Measurements from ENCODE around the gene MAN1A1.

Gene MAN1A1

GRCh38 chr6:119189498-119189897 lies 160.1 kb downstream of the MAN1A1 start:
- DNase-seq (ENCODE audit: extremely low read depth, low read depth): no peak
- H3K4me3 ChIP-seq (replicated peaks; ENCODE audit: low read depth, low read length): no peak overlapping the region
- TF ChIP-seq, protein P1, sequence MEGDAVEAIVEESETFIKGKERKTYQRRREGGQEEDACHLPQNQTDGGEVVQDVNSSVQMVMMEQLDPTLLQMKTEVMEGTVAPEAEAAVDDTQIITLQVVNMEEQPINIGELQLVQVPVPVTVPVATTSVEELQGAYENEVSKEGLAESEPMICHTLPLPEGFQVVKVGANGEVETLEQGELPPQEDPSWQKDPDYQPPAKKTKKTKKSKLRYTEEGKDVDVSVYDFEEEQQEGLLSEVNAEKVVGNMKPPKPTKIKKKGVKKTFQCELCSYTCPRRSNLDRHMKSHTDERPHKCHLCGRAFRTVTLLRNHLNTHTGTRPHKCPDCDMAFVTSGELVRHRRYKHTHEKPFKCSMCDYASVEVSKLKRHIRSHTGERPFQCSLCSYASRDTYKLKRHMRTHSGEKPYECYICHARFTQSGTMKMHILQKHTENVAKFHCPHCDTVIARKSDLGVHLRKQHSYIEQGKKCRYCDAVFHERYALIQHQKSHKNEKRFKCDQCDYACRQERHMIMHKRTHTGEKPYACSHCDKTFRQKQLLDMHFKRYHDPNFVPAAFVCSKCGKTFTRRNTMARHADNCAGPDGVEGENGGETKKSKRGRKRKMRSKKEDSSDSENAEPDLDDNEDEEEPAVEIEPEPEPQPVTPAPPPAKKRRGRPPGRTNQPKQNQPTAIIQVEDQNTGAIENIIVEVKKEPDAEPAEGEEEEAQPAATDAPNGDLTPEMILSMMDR (IDR thresholded peaks at IDR 0.05; ENCODE audit: low read depth, low read length, missing control alignments): no peak

DNA sequence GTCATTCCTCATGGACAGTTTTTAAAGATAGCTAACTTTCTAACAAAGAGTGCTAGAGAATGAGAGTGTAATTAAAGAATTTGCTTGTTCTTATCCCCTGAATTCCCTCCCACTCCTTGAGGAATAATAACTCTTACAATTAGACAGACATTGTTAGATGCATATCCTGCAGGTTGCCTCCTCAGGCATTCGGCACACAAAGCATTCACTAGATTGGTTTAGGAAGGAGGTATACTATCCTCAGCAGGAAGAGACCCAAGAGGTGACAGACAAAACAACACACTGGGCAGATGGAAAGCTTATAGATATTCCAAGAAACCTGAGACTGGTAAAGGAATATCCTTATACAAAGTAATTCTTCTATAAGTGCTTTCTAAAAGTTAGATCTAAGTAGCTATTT lies 162.0 kb downstream of the MAN1A1 start:
- TF ChIP-seq, protein P1 (IDR thresholded peaks at IDR 0.05; ENCODE audit: low read depth, low read length, missing control alignments): no peak
- H3K4me3 ChIP-seq (replicated peaks; ENCODE audit: low read depth, low read length): no peak overlapping the region
- no peak for DNase-seq (ENCODE audit: extremely low read depth, low read depth)

GRCh38 chr6:119186490-119186889 lies 163.1 kb downstream of the MAN1A1 start:
- H3K4me3 ChIP-seq (replicated peaks; ENCODE audit: low read depth, low read length): no peak overlapping the region
- DNase-seq (ENCODE audit: extremely low read depth, low read depth): no peak
- TF ChIP-seq, protein P1 (IDR thresholded peaks at IDR 0.05; ENCODE audit: low read depth, low read length, missing control alignments): no peak

DNA sequence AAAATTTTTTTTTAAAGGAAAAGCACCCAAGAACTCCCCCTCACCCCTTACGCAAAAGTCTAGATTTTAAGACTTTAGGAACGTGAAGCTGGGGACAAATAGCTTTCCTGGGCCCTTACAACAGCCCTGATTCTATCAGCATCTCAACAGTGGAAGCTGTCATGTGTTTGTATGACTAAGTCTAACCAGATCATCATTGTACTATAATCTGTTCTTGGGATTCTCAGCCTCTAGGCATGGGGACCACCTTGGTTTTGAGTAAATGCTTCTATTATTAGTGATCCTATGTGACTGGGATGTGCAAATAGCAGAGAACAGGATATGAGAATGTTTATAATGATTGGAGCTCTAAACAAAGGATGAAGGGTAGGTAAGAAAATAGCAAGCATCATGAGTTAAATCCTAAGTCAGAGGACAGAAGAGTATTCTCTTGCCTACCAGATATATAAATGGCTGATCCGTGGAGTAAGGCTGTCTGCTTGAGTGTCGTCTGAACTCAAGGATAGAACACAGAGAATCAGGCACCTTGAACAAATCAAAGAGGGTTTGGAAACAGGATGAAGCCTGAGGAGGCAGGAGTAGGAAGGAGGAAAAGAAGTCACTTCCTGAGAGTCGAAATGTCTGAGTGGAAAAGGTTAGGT lies 165.4 kb downstream of the MAN1A1 start:
- H3K4me3 ChIP-seq (replicated peaks; ENCODE audit: low read depth, low read length): no peak overlapping the region
- no peak for DNase-seq (ENCODE audit: extremely low read depth, low read depth)
- TF ChIP-seq, protein P1 (IDR thresholded peaks at IDR 0.05; ENCODE audit: low read depth, low read length, missing control alignments): no peak

- H3K4me3 ChIP-seq (replicated peaks; ENCODE audit: low read depth, low read length): no peak overlapping the region
- TF ChIP-seq, protein P1 (IDR thresholded peaks at IDR 0.05; ENCODE audit: low read depth, low read length, missing control alignments): no peak
- DNase-seq (ENCODE audit: extremely low read depth, low read depth): no peak
These were observed 166.1 kb downstream of the MAN1A1 start for GRCh38 chr6:119183457-119183856.

GRCh38 chr6:119182875-119183274 lies 166.7 kb downstream of the MAN1A1 start:
- H3K4me3 ChIP-seq (replicated peaks; ENCODE audit: low read depth, low read length): no peak overlapping the region
- TF ChIP-seq, protein P1 (IDR thresholded peaks at IDR 0.05; ENCODE audit: low read depth, low read length, missing control alignments): no peak
- DNase-seq (ENCODE audit: extremely low read depth, low read depth): no peak

Measured in HFF-Myc (cell line).